Retinal pigment epithelial cell (primary cell): ENCODE data around the gene GTF2I.
"Not testable (repeated sequence)": the region's sequence is repeated elsewhere in the genome, so short reads cannot be mapped to it uniquely, and the experiment has no call there.

Experiments
- DNase-seq: peaks from one replicate; pipeline ENCODE4 v3.0.0-alpha.2; 2010; ENCODE audit warnings: low read depth
- H3K4me3 ChIP-seq: 2 replicates; pipeline ENCODE4 v1.5.1; 2011; ENCODE audit warnings: mild to moderate bottlenecking, low read length, control low read depth, moderate library complexity
- CTCF ChIP-seq: conservative IDR thresholded peaks from 2 replicates; pipeline ENCODE4 v1.5.1; 2011; ENCODE audit warnings: low read depth, low read length, control low read depth, inconsistent platforms

Gene GTF2I

GRCh38 chr7:74682829-74683228 is 25.3 kb downstream of the GTF2I start:
- H3K4me3 ChIP-seq, result no peak overlapping the region
- no peak for TF ChIP-seq CTCF
- DNase-seq, result no peak

GRCh38 chr7:74683799-74684198 is 26.3 kb downstream of the GTF2I start:
- no peak for TF ChIP-seq CTCF
- no peak for DNase-seq
- no peak overlapping the region for H3K4me3 ChIP-seq

- no peak overlapping the region for H3K4me3 ChIP-seq
- DNase-seq, result no peak
- no peak for TF ChIP-seq CTCF
Measured at GRCh38 chr7:74684473-74684872, 27.0 kb downstream of the GTF2I start.

- no peak overlapping the region for H3K4me3 ChIP-seq
- no peak for DNase-seq
- TF ChIP-seq CTCF, result no peak
Measured at GRCh38 chr7:74684921-74685320, 27.4 kb downstream of the GTF2I start.

GRCh38 chr7:74690474-74690873 is 33.0 kb downstream of the GTF2I start:
- no peak for DNase-seq
- no peak overlapping the region for H3K4me3 ChIP-seq
- no peak for TF ChIP-seq CTCF

- not testable (repeated sequence) for H3K4me3 ChIP-seq, DNase-seq
Measured at GRCh38 chr7:74704419-74704818, 46.9 kb downstream of the GTF2I start.

- no peak for DNase-seq
- no peak overlapping the region for H3K4me3 ChIP-seq
- no peak for TF ChIP-seq CTCF
Measured at GRCh38 chr7:74707238-74707637, 49.7 kb downstream of the GTF2I start.
